Measurements from ENCODE around the gene AOPEP.

GRCh38 chr9:94931740-94932139 is 205.2 kb downstream of the AOPEP start:
- TF ChIP-seq, protein P1, sequence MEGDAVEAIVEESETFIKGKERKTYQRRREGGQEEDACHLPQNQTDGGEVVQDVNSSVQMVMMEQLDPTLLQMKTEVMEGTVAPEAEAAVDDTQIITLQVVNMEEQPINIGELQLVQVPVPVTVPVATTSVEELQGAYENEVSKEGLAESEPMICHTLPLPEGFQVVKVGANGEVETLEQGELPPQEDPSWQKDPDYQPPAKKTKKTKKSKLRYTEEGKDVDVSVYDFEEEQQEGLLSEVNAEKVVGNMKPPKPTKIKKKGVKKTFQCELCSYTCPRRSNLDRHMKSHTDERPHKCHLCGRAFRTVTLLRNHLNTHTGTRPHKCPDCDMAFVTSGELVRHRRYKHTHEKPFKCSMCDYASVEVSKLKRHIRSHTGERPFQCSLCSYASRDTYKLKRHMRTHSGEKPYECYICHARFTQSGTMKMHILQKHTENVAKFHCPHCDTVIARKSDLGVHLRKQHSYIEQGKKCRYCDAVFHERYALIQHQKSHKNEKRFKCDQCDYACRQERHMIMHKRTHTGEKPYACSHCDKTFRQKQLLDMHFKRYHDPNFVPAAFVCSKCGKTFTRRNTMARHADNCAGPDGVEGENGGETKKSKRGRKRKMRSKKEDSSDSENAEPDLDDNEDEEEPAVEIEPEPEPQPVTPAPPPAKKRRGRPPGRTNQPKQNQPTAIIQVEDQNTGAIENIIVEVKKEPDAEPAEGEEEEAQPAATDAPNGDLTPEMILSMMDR (conservative IDR thresholded peaks at IDR 0.05) = no peak
- TF ChIP-seq ZFX (IDR thresholded peaks at IDR 0.05) = no peak
